Effector memory CD4-positive, alpha-beta T cell (primary cell): Measurements from ENCODE around the gene VPS37B.
A peak's percentile ranks its signal among the peaks of the same experiment; 100 is the strongest.
"Not testable (repeated sequence)": the region's sequence is repeated elsewhere in the genome, so short reads cannot be mapped to it uniquely, and the experiment has no call there.

ENCODE experiments used
- DNase-seq, 3 donors: peaks; one replicate each; pipeline ENCODE4 v3.0.0-alpha.2; 2020
- H3K27ac ChIP-seq: 2 replicates; pipeline ENCODE4 v1.7.0; 2013; ENCODE audit warnings: mild to moderate bottlenecking, low read length, moderate library complexity; ENCODE audit not compliant: insufficient read depth, poor library complexity, severe bottlenecking
- H3K27me3 ChIP-seq: replicated peaks from 2 replicates; pipeline ENCODE4 v1.7.0; 2013; ENCODE audit warnings: mild to moderate bottlenecking, low read length; ENCODE audit not compliant: insufficient read depth, control insufficient read depth, poor library complexity, severe bottlenecking
- H3K36me3 ChIP-seq: 2 replicates; pipeline ENCODE4 v1.7.0; 2013; ENCODE audit warnings: mild to moderate bottlenecking, low read length, moderate library complexity; ENCODE audit not compliant: control insufficient read depth, insufficient read depth
- H3K4me1 ChIP-seq: 2 replicates; pipeline ENCODE4 v1.7.0; 2013; ENCODE audit warnings: low read length, mild to moderate bottlenecking; ENCODE audit not compliant: control insufficient read depth, insufficient read depth, poor library complexity, severe bottlenecking
- H3K4me3 ChIP-seq: 2 replicates; pipeline ENCODE4 v1.7.0; 2013; ENCODE audit warnings: low read length, low read depth, mild to moderate bottlenecking; ENCODE audit not compliant: insufficient read depth, poor library complexity, severe bottlenecking
- H3K9me3 ChIP-seq: 2 replicates; pipeline ENCODE4 v1.7.0; 2013; ENCODE audit warnings: mild to moderate bottlenecking, low read length, moderate library complexity; ENCODE audit not compliant: control insufficient read depth

VPS37B gene

DNA sequence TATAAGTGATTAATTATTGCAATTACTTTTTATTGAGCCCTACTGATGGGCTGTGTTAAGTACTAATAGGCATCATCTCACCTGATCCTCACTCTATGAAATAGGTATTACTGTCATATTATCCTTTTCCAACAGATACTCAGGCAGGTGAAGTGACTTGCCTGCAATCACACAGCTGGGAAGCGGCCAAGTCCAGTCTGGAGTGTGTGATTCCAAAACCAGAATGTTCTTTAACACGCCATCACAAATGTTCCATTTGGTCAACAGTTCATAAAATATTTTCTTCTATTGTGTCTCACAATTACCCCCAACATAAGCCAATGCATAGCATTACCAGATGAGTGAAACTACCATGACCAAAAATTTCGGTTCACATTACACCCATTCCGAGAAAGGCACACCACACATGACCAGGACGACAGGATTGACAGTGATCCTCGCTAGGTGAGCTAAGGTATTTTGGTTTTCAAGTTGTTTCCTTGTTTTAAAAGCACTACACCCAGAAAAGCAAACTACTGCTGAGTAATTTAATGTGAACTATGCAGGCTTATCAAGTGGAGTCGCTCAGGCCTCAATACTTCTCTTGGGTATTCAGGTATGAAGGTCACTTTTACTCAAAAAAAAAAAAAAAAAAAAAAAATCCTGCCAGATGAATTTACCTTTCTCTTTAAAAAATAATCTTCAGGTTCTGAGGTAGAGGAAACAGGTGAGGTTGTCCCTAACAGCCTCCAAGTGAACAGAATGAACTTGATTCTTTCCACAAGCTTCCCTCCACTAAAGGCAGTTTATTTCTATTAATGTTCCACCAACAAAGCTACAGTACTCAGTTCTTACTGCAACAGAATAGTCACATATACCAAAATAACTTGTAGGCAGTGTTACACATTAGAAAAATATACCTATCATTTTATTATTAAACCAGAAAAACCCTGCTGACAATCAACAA is 2.4 kb downstream of the VPS37B start:
- H3K4me1 ChIP-seq = peaks cover 34% of the 10 kb centered on the region
- H3K4me3 ChIP-seq = no peak overlapping the region
- no peaks in the 10 kb centered on the region for H3K27me3 ChIP-seq
- H3K36me3 ChIP-seq = no peaks in the 10 kb centered on the region
- H3K9me3 ChIP-seq = no peaks in the 10 kb centered on the region
- no peak overlapping the region for H3K27ac ChIP-seq
- no peak for DNase-seq

DNA sequence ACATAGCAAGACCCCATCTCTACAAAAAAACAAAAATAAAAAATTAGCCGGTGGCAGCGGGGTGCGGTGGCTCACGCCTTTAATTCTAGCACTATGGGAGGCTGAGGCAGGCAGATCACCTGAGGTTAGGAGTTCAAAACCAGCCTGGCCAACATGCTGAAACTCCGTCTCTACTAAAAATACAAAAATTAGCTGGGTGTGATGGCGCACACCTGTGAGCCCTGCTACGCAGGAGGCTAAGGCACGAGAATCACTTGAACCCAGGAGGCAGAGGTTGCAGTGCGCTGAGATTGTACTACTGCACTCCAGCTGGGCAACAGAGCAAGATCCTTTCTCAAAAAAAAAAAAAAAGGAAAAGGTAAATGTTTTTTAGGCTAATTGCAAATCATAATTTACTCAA is 3.2 kb downstream of the VPS37B start:
- H3K27ac ChIP-seq, H3K36me3 ChIP-seq, H3K27me3 ChIP-seq, H3K9me3 ChIP-seq, DNase-seq, H3K4me3 ChIP-seq: not testable (repeated sequence)
- H3K4me1 ChIP-seq = peaks cover 34% of the 10 kb centered on the region

DNA sequence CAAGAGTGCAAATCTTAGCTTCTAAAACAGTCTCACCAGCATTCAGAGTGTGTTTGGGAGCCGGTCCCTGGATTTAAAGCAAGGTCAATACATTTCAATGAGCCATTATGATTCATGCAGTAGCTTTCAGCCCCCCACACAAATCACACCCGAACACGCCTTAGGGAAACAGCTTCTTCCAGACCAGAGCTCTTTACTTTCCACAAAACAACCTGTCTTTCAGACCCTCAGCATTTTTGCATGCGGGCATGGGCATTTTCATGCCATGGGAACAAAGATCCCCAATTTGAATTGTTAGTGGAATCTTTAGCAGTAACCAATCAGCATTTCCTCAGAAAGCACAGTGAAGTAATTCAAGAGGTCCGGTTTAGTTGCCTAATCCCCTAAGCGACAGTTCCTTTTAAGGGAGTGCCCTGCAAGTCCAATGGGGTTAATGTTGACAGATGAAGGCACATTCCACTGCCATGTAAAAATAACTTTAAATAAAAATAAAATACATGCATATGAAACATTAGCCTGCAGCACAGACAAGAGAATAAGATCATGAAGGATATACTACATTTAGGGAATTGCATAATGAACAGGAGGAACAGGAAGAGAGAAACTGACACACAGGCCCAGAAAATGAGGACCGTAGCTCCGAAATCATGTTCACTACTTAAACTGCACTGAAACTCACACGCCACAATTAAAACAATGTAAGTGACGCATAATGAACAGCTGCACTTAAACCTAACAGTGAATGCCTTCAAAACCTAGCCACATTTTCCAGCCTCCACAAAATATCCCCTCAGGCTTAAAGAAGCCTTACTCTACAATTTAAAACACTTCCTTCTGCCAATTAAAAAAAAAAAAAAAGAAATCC is 4.0 kb downstream of the VPS37B start:
- Histone ChIP-seq H3K4me3 (no peak overlapping the region), H3K36me3 (no peaks in the 10 kb centered on the region), H3K27me3 (no peaks in the 10 kb centered on the region), H3K4me1 (peaks cover 42% of the 10 kb centered on the region), H3K27ac (no peak overlapping the region), H3K9me3 (no peaks in the 10 kb centered on the region)
- DNase-seq = no peak

DNA sequence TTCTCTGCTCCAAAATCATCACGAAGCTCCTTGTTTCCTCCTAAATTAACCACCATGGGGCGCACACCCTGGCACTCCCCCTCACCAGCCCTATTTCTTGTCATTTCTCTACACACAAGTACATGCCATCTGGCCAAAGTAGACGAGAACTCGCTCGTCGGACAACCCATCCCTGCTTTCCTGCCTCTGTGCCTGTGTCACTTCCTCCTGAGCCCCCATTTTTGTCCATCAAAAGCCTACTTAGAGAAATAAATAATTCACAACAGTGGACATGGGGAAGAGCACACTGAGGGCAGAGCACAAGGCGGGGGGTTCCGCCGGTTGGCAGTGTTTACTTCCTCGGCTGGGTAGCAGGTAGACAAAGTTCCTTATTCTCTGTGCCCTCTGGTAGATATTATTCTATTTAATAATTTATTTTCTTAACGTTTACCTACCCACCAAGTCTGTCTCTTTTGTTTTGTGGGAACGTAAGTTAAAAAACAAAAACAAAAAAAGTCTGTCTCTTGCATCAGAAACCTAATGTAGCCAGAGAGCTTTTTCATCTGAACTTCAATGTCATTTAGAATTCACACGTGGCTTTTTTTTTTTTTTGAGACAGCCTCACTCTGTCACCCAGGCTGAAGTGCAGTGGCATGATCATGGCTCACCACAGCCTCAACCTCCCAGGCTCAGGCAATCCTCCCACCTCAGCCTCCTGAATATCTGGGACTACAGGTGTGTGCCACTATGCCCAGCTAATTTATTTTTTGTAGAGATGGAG is 6.0 kb downstream of the VPS37B start:
- no peaks in the 10 kb centered on the region for H3K27me3 ChIP-seq
- no peaks in the 10 kb centered on the region for H3K9me3 ChIP-seq
- H3K4me1 ChIP-seq = peaks cover 36% of the 10 kb centered on the region
- no peak overlapping the region for H3K27ac ChIP-seq
- no peak overlapping the region for H3K4me3 ChIP-seq
- no peak for DNase-seq
- no peaks in the 10 kb centered on the region for H3K36me3 ChIP-seq

DNA sequence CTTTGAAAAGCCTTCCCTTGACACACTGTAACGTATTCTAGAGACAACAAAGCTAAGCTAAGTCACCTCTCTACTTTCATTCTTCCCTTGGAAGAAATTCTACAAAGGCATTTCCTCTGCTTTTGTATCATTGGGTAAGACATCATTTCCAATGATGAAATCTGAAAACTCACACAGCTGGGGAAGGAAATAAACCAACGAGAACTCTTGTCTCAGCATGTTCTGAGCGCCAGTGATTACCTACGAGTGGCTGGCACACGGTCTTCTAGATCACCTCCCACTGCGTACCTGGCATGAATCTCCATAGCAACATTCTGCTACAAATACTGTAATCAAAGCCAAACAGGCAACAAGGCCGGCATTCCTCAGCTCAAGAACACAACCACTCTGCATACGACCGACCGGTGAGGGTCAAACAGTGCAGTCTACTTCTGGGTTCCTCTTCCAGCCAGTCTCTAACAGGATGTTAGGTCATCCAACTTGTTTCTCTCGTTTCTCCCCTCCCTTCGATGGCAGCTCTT is 7.6 kb downstream of the VPS37B start:
- Histone ChIP-seq H3K4me1 (peaks cover 25% of the 10 kb centered on the region), H3K4me3 (peak overlapping the region; percentile 16), H3K36me3 (no peaks in the 10 kb centered on the region), H3K27ac (peak overlapping the region; percentile 72), H3K9me3 (no peaks in the 10 kb centered on the region), H3K27me3 (no peaks in the 10 kb centered on the region)
- DNase-seq = peak; percentile 46 to 70 (median 61)

DNA sequence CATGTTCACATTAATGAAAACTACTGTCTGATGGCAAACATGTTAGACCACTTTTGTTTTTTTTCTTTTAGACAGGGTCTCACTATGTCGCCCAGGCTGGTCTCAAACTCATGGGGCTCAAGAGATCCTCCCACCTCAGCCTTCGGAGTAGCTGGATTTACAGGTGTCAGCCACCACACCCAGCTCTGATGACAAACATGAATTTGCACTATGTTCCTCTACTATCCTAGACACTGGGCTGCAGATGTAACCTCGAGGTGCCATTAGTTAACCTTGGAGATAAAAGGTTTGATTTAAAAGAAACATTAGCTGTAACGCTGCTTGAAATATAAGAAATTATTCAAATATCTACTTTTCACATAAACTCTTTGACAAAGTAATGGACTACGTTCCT is 8.1 kb downstream of the VPS37B start:
- H3K4me3 ChIP-seq = peak overlapping the region; percentile 16
- no peak for DNase-seq
- no peaks in the 10 kb centered on the region for H3K9me3 ChIP-seq
- H3K4me1 ChIP-seq = peaks cover 25% of the 10 kb centered on the region
- H3K27ac ChIP-seq = peak overlapping the region; percentile 72
- no peaks in the 10 kb centered on the region for H3K27me3 ChIP-seq
- H3K36me3 ChIP-seq = no peaks in the 10 kb centered on the region

DNA sequence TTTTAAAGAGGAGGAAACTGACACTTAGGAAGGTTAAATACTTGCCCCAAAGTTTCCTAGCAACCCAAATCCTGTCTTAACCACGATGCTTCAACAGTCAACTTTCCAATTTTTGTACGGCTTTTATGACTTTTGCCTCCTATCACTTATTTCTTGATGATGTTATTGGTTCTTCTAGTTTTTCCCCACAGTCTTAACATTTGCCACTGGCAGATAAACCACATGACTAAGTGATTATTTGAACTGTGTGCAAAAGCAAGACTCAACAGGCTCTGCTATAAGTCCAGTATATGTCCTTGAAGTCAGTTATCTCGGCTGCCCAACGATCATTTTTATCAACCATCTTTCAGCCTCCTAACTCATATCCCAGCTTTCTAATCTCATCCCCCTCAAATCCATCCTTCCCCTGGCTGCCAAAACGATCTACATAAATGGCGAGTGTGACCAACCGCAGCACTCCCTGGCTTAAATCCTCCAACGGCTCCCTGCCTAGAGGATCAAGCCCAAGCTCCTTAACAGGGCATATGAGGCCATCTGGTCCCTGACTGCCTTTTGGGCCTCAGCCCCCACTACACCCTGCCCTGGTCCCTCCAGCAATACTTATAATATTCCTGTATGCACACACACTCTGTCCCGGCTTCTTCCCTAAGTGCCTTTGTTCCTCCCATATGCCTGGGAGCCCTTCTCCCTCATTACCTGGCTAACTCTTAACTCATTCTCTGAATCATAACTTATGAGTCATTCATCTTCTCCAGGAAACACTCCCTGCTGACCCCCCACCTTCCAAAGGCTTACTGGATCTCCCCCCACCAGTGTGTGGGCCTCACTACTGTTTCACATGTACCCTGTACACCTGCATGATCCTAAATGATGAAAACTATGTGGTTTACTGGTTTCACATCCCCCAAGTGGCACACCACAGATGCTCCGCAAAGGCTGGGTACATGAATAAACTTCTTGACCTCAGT is 8.8 kb downstream of the VPS37B start:
- Histone ChIP-seq H3K4me1 (peaks cover 25% of the 10 kb centered on the region), H3K27me3 (no peaks in the 10 kb centered on the region), H3K9me3 (no peaks in the 10 kb centered on the region), H3K27ac (peak overlapping the region; percentile 72), H3K4me3 (peak overlapping the region; percentile 16), H3K36me3 (no peaks in the 10 kb centered on the region)
- peak in 1 of 3 donors; percentile 30 for DNase-seq

DNA sequence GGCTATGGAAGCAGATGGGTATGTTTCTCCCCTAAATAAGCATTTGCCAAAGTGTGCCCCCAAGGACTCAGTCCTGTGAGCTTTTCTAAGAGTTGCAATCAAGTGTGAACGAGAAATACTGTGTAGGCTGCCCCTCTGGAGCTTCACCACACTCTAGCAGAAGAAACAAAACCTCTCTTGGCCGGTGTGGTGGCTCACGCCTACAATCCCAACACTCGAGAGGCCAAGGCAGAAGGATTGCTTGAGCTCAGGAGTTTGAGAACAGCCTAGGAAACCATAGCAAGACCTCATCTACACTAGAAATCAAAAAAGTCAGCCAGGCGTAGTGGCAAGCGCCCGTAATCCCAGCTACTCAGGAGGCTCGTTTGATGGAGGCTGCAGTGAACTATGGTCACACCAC is 9.8 kb downstream of the VPS37B start:
- Histone ChIP-seq H3K4me3 (no peak overlapping the region), H3K27ac (no peak overlapping the region)
- DNase-seq = no peak

DNA sequence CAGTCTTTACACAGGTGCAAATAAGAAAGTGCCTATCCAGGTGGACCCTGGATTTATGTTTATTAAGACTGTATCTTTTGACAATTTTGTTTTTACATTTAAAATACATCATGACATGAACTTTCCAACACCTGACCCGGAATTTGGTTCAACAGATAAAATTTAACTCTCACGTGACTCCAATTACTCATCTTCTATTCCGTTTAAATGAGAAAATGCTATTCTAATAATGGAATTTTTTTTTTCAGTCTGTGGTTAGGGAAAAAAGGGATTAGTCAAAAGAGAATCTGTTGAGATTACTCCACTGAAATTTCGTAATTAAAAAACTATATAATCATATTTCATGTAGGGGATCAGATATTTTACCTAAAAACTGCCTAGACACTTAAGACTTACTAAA is 11.1 kb downstream of the VPS37B start:
- Histone ChIP-seq H3K27ac (no peak overlapping the region), H3K27me3 (no peaks in the 10 kb centered on the region), H3K9me3 (no peaks in the 10 kb centered on the region), H3K4me3 (no peak overlapping the region), H3K4me1 (peaks cover 25% of the 10 kb centered on the region), H3K36me3 (no peaks in the 10 kb centered on the region)
- no peak for DNase-seq

More for the DNA sequence above, 9.8 kb downstream of the VPS37B start:
- H3K9me3 ChIP-seq = no peaks in the 10 kb centered on the region
- H3K36me3 ChIP-seq = no peaks in the 10 kb centered on the region
- peaks cover 25% of the 10 kb centered on the region for H3K4me1 ChIP-seq
- H3K27me3 ChIP-seq = no peaks in the 10 kb centered on the region
